Ovary (tissue), 9 donors: ENCODE measurements around the gene STK33. TPM values are rescaled to one million over a fixed set of nuclear protein-coding genes. Genes with fewer than 3 reads are reported as not detected.

Source experiments
- DNase-seq, 5 donors: peaks; one replicate each; pipeline ENCODE4 v3.0.0-alpha.2; 2019 to 2020
- H3K27ac ChIP-seq, 2 donors: fragments of 200-600 bp; one replicate each; pipeline versions ENCODE4 v1.5.1 to v1.8.0; 2019 to 2022
- H3K27me3 ChIP-seq: fragments of 200-600 bp; one replicate; pipeline ENCODE4 v1.8.0; 2022
- H3K36me3 ChIP-seq: fragments of 200-600 bp; sonication (generic); one replicate; pipeline ENCODE4 v1.5.1; 2019
- H3K4me1 ChIP-seq: one replicate; pipeline ENCODE4 v1.8.1; 2013; ENCODE audit warnings: mild to moderate bottlenecking, moderate library complexity; ENCODE audit not compliant: insufficient read depth
- H3K4me3 ChIP-seq: fragments of 200-600 bp; sonication (generic); one replicate; pipeline ENCODE4 v1.5.1; 2017
- H3K9me3 ChIP-seq, 2 donors: fragments of 200-600 bp in 1 of 2; sonication (generic) in 1 of 2; one replicate each; pipeline versions ENCODE4 v1.5.1 to v1.8.1; 2013 to 2019; ENCODE audit warnings: mild to moderate bottlenecking in 1 of 2, moderate library complexity in 1 of 2
- CTCF ChIP-seq, 3 donors: fragments of 450-650 bp in 2 of 3; fragments of 200-600 bp in 1 of 3; IDR thresholded peaks; one replicate each; pipeline versions ENCODE4 v1.5.1 to v1.8.0; 2016 to 2022; ENCODE audit warnings: antibody characterized with exemption in 3 of 3, mild to moderate bottlenecking in 1 of 3
- EP300 ChIP-seq: sonication (generic); formaldehyde crosslinking; IDR thresholded peaks from one replicate; pipeline ENCODE4 v1.6.1; 2017; ENCODE audit warnings: antibody characterized with exemption
- POLR2A ChIP-seq: fragments of 450-650 bp; IDR thresholded peaks from one replicate; pipeline ENCODE4 v1.6.1; 2017; ENCODE audit warnings: antibody characterized with exemption, mild to moderate bottlenecking, moderate library complexity
- WGBS, 3 donors: extraction: QIAGEN DNeasy Blood & Tissue Kit in 1 of 3; methylation state at CpG; one replicate each; pipeline versions ENCODE4 v1.1.5 to v1.1.7; 2013 to 2017; 5-methylcytosine and 5-hydroxymethylcytosine counted together
- intact Hi-C, 4 donors: fragments of 100-400 bp; cut with DNase I; formaldehyde crosslinking; loops; one replicate each; pipeline versions ENCODE4 v1.11.0 to v1.15.1; 2022 to 2023
- polyA plus RNA-seq, 2 donors: library from polyadenylated mRNA; stranded (reverse); fragments of 200-250 nt in 1 of 2; fragments of 350-450 nt in 1 of 2; fragmentation: Illumina TruSeq in 1 of 2; extraction: RNeasy Lipid Tissue Mini Kit (QIAGEN cat#74804) in 1 of 2; gene quantifications; one replicate each; pipeline ENCODE4 v1.2.3, GENCODE V29; 2013 to 2014
- total RNA-seq, 7 donors: library from RNA; depleted of rRNA in 2 of 7; stranded (reverse); fragments of >200 nt in 2 of 7; fragmentation: NEBNext Ultra II Directional in 3 of 7; extraction: Animal tissue kit (Norgen Biotek cat#: 25700) in 3 of 7; gene quantifications; one replicate each; pipeline versions ENCODE4 v1.1.0 to v1.2.4, GENCODE V29; 2016 to 2023
- donor health status: DM: no; HTN: no; CAD: no; lungs with moderate emphysema.
- donor health status: DM: no; HTN: no; CAD: no.
- donor health status: Bipolar disorder and iron deficiency.
- donor health status: DM: yes; HTN: yes; CAD: no.
- donor health status: DM: no; HTN: no; CAD: no.
- donor health status: DM: yes; HTN: yes; CAD: no.

STK33 gene
- total and polyA plus RNA-seq, 9 donors: 11.9 to 50.8 (median 23.5) TPM

GRCh38 chr11:8351223-8351622, 242.8 kb downstream of the STK33 start:
- TF ChIP-seq POLR2A (no peak), EP300 (no peak), CTCF (IDR thresholded peaks at IDR 0.05) (no peak)
- intact Hi-C loops: no loop called here
- Histone ChIP-seq H3K36me3 (no peaks in the 10 kb centered on the region), H3K27me3 (no peaks in the 10 kb centered on the region), H3K9me3 (no peaks in the 10 kb centered on the region), H3K4me1 (peaks cover 4% of the 10 kb centered on the region), H3K27ac (no peak overlapping the region), H3K4me3 (no peak overlapping the region)
- DNase-seq: no peak
- 86 to 93% (median 89%) methylated on average over 8 of the region's 8 CpGs for WGBS, 3 donors

GRCh38 chr11:8347978-8348377, 246.1 kb downstream of the STK33 start:
- DNase-seq: no peak
- Histone ChIP-seq H3K27ac (no peak overlapping the region), H3K4me1 (no peaks in the 10 kb centered on the region), H3K27me3 (no peaks in the 10 kb centered on the region), H3K36me3 (no peaks in the 10 kb centered on the region), H3K9me3 (no peaks in the 10 kb centered on the region), H3K4me3 (no peak overlapping the region)
- 94 to 95% (median 95%) methylated on average over 2 of the region's 2 CpGs for WGBS, 3 donors
- intact Hi-C loops: no loop called here
- TF ChIP-seq EP300 (no peak), POLR2A (no peak), CTCF (IDR thresholded peaks at IDR 0.05) (no peak)

GRCh38 chr11:8346157-8346755, 247.8 kb downstream of the STK33 start:
- H3K4me3 ChIP-seq: no peak overlapping the region
- intact Hi-C loops: no loop called here
- H3K9me3 ChIP-seq: no peaks in the 10 kb centered on the region
- TF ChIP-seq EP300 (no peak), CTCF (IDR thresholded peaks at IDR 0.05) (no peak), POLR2A (no peak)
- no peaks in the 10 kb centered on the region for H3K27me3 ChIP-seq
- no peak overlapping the region for H3K27ac ChIP-seq
- no peaks in the 10 kb centered on the region for H3K4me1 ChIP-seq
- 91 to 94% (median 92%) methylated on average over 16 of the region's 16 CpGs for WGBS, 3 donors
- no peak for DNase-seq
- H3K36me3 ChIP-seq: no peaks in the 10 kb centered on the region

- TF ChIP-seq EP300: no peak
- TF ChIP-seq CTCF (IDR thresholded peaks at IDR 0.05): no peak
- TF ChIP-seq POLR2A: no peak
- no peak for DNase-seq
- intact Hi-C loops: no loop called here
- Histone ChIP-seq H3K27me3 (no peaks in the 10 kb centered on the region), H3K4me3 (no peak overlapping the region), H3K9me3 (no peaks in the 10 kb centered on the region), H3K4me1 (no peaks in the 10 kb centered on the region), H3K27ac (no peak overlapping the region), H3K36me3 (no peaks in the 10 kb centered on the region)
- WGBS, 3 donors: 89 to 93% (median 90%) methylated on average over 11 of the region's 11 CpGs
Measured at GRCh38 chr11:8345179-8345578, 248.8 kb downstream of the STK33 start.
